Transverse colon (tissue), 4 donors: Measurements from ENCODE around the gene GCN1. TPM values are rescaled to one million over a fixed set of nuclear protein-coding genes. Genes with fewer than 3 reads are reported as not detected.

ENCODE experiments used
- DNase-seq: peaks from one replicate; pipeline ENCODE4 v3.0.0-alpha.2; 2019
- H3K27ac ChIP-seq, 4 donors: fragments of 200-600 bp; sonication (generic); 2 replicates each; pipeline ENCODE4 v1.5.1; 2016 to 2018; ENCODE audit warnings: inconsistent platforms in 4 of 4
- H3K27me3 ChIP-seq: fragments of 200-600 bp; sonication (generic); 2 replicates; pipeline ENCODE4 v1.5.1; 2017; ENCODE audit warnings: inconsistent platforms
- H3K36me3 ChIP-seq, 4 donors: fragments of 200-600 bp; sonication (generic); 2 replicates each; pipeline ENCODE4 v1.5.1; 2017 to 2019; ENCODE audit warnings: inconsistent platforms in 4 of 4
- H3K4me1 ChIP-seq, 4 donors: fragments of 200-600 bp; sonication (generic); 2 replicates each; pipeline ENCODE4 v1.5.1; 2017 to 2020; ENCODE audit warnings: inconsistent platforms in 4 of 4
- H3K4me3 ChIP-seq, 4 donors: fragments of 200-600 bp; sonication (generic); 1 replicate in 1 of 4; 2 replicates in 3 of 4; pipeline versions ENCODE4 v1.5.1 to v1.6.1; 2017 to 2019; ENCODE audit warnings: inconsistent platforms in 4 of 4
- H3K9me3 ChIP-seq, 2 donors: fragments of 200-600 bp; sonication (generic); 2 replicates each; pipeline ENCODE4 v1.5.1; 2017 to 2019; ENCODE audit warnings: inconsistent platforms in 2 of 2
- CTCF ChIP-seq, 5 experiments: fragments of 200-600 bp in 3 of 5; fragments of 450-650 bp in 2 of 5; sonication (generic) in 3 of 5; IDR thresholded peaks; 1 replicate in 2 of 5; 2 replicates in 3 of 5; pipeline ENCODE4 v1.5.1; 2016 to 2017; ENCODE audit warnings: antibody characterized with exemption in 5 of 5, inconsistent platforms in 3 of 5, mild to moderate bottlenecking in 2 of 5, moderate library complexity in 1 of 5
- EP300 ChIP-seq: sonication (generic); formaldehyde crosslinking; IDR thresholded peaks from one replicate; pipeline ENCODE4 v1.6.1; 2017; ENCODE audit warnings: antibody characterized with exemption, low read depth
- POLR2A ChIP-seq: fragments of 450-650 bp; IDR thresholded peaks from one replicate; pipeline ENCODE4 v1.6.1; 2016; ENCODE audit warnings: antibody characterized with exemption, mild to moderate bottlenecking, moderate library complexity
- POLR2AphosphoS5 ChIP-seq, 3 donors: sonication (generic); formaldehyde crosslinking; IDR thresholded peaks; one replicate each; pipeline ENCODE4 v1.6.1; 2016; ENCODE audit warnings: antibody characterized with exemption in 3 of 3
- WGBS, 2 donors: methylation state at CpG; one replicate each; pipeline ENCODE4 v1.1.5; 2018; ENCODE audit warnings: low coverage in 1 of 2; 5-methylcytosine and 5-hydroxymethylcytosine counted together
- in situ Hi-C, 4 donors: fragments of 200-750 bp; cut with MboI; loops; one replicate each; pipeline versions ENCODE4 v1.15.0 to v1.15.1; 2017; ENCODE audit warnings: low sequenced_read_pairs in 3 of 4, low pct_ligation_motif_present in 1 of 4, low pct_unique_long_range_greater_than_20kb in 1 of 4
- intact Hi-C: fragments of 100-400 bp; cut with DNase I; formaldehyde crosslinking; loops from one replicate; pipeline ENCODE4 v1.15.1; 2023; ENCODE audit warnings: low total_unique reads
- total RNA-seq, 4 donors: library from RNA; depleted of rRNA; stranded (reverse); fragments of >200 nt; gene quantifications; one replicate each; pipeline ENCODE4 v1.1.0, GENCODE V29; 2016

The GCN1 gene
- total RNA-seq, 4 donors from 2014 or later: 70.0 to 141 (median 107) TPM

GRCh38 chr12:120148011-120148410 is 46.5 kb downstream of the GCN1 start:
- intact Hi-C loops (no loop called here), in situ Hi-C loops (no loop called here)
- Histone ChIP-seq H3K27me3 (no peaks in the 10 kb centered on the region), H3K27ac (no peak overlapping the region), H3K9me3 (no peaks in the 10 kb centered on the region), H3K36me3 (peaks cover 0 to 84% (median 40%) of the 10 kb centered on the region in 4 donors), H3K4me1 (no peaks in the 10 kb centered on the region), H3K4me3 (no peak overlapping the region)
- no peak for DNase-seq
- WGBS, 2 donors: 84% methylated on average over 11 of the region's 11 CpGs; no CpG with 5 or more reads in 1 of the 2 donors
- TF ChIP-seq EP300: no peak
- no peak for TF ChIP-seq CTCF (IDR thresholded peaks at IDR 0.05)
- TF ChIP-seq POLR2A: no peak
- no peak for TF ChIP-seq POLR2AphosphoS5 (IDR thresholded peaks at IDR 0.05)

DNA sequence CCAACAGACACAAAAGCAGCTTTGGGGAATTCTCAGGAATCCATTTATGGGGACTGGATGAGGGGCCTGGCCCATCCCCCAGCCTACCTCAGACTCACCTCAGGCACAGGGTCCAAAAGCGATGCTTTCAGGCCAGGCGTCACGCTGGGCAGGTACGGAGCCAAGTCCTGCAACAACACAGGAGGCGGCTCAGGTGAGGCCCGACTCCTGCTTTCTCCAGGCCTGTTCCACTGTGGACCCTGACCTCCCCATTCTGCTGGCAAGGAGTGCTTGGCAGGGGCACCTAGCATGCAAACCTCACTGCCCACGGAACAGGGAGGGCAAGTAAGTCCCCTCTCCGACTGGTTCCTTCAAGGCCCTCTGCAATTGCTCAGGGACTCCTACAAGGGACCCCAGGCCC is 49.4 kb downstream of the GCN1 start:
- in situ Hi-C loops: no loop called here
- intact Hi-C loops: no loop called here
- Histone ChIP-seq H3K4me3 (no peak overlapping the region), H3K36me3 (peaks cover 0 to 96% (median 45%) of the 10 kb centered on the region in 4 donors), H3K4me1 (no peaks in the 10 kb centered on the region), H3K27ac (no peak overlapping the region), H3K9me3 (no peaks in the 10 kb centered on the region), H3K27me3 (no peaks in the 10 kb centered on the region)
- DNase-seq: no peak
- 96% methylated on average over 8 of the region's 8 CpGs; no CpG with 5 or more reads in 1 of the 2 donors for WGBS, 2 donors
- TF ChIP-seq CTCF (IDR thresholded peaks at IDR 0.05) (no peak), POLR2A (no peak), EP300 (no peak), POLR2AphosphoS5 (IDR thresholded peaks at IDR 0.05) (no peak)

GRCh38 chr12:120144215-120144614 is 50.3 kb downstream of the GCN1 start:
- no peak overlapping the region for H3K4me3 ChIP-seq
- no peaks in the 10 kb centered on the region for H3K4me1 ChIP-seq
- H3K9me3 ChIP-seq: no peaks in the 10 kb centered on the region
- in situ Hi-C loops (no loop called here), intact Hi-C loops (no loop called here)
- WGBS, 2 donors: 90 to 97% methylated on average over 3 to 11 of the region's 11 CpGs
- no peak overlapping the region for H3K27ac ChIP-seq
- H3K36me3 ChIP-seq: peaks cover 0 to 92% (median 44%) of the 10 kb centered on the region in 4 donors
- H3K27me3 ChIP-seq: no peaks in the 10 kb centered on the region
- DNase-seq: no peak
- no peak for TF ChIP-seq EP300
- TF ChIP-seq POLR2AphosphoS5 (IDR thresholded peaks at IDR 0.05): no peak
- TF ChIP-seq POLR2A: no peak
- no peak for TF ChIP-seq CTCF (IDR thresholded peaks at IDR 0.05)

DNA sequence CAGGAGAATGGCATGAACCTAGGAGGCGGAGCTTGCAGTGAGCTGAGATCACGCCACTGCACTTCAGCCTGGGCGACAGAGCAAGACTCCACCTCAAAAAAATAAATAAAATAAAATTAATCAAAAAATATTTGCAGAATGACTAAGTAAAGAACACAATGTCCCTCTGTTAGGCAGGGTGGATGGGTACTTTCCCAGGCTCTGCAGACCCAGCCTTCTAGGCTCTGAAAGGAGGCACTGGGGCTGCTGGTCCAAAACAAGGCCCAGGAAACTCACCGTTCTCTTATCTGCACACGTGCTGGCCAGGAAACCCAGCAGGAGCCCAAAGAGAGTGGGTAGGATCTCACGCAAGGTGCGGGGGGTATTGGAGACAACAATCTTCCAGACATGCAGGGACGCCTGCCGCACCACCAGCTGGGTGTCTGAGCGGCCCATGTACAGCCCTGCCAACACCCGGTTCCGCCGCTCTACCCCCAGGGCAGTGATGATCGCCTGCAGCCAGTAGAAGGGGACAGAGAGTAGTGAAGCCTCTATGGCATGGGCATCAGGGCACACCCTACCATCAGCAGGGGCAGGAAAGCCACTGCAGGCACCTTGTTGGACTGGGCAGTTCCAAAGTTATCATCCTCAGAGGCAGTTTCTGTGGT is 52.2 kb downstream of the GCN1 start:
- H3K4me3 ChIP-seq: no peak overlapping the region
- peaks cover 0 to 90% (median 44%) of the 10 kb centered on the region in 4 donors for H3K36me3 ChIP-seq
- WGBS, 2 donors: 97 to 100% methylated on average over 3 to 14 of the region's 14 CpGs

More for the DNA sequence above, 52.2 kb downstream of the GCN1 start:
- Histone ChIP-seq H3K27me3 (no peaks in the 10 kb centered on the region), H3K9me3 (no peaks in the 10 kb centered on the region), H3K4me1 (no peaks in the 10 kb centered on the region), H3K27ac (no peak overlapping the region)
- TF ChIP-seq POLR2A (no peak), POLR2AphosphoS5 (IDR thresholded peaks at IDR 0.05) (no peak), CTCF (IDR thresholded peaks at IDR 0.05) (no peak), EP300 (no peak)
- intact Hi-C loops (no loop called here), in situ Hi-C loops (no loop called here)
- no peak for DNase-seq
